Activated CD4-positive, alpha-beta T cell treated with anti-CD3 and anti-CD28 coated beads for 48 hours (primary cell): Measurements from ENCODE around the gene NEUROG1.

Source experiments
- DNase-seq: peaks from one replicate; pipeline ENCODE4 v3.0.0-alpha.2; 2020

NEUROG1 gene

GRCh38 chr5:135491552-135492318 lies 44.0 kb downstream of the NEUROG1 start:
- no peak for DNase-seq

GRCh38 chr5:135491038-135491551 lies 44.7 kb downstream of the NEUROG1 start:
- DNase-seq = no peak

- DNase-seq = no peak
These were observed 45.3 kb downstream of the NEUROG1 start for GRCh38 chr5:135490245-135491037.

GRCh38 chr5:135489466-135490244 lies 46.1 kb downstream of the NEUROG1 start:
- DNase-seq = peak; percentile 21

GRCh38 chr5:135488727-135489465 lies 46.9 kb downstream of the NEUROG1 start:
- no peak for DNase-seq

GRCh38 chr5:135487839-135488514 lies 47.8 kb downstream of the NEUROG1 start:
- no peak for DNase-seq

- no peak for DNase-seq
These were observed 48.7 kb downstream of the NEUROG1 start for GRCh38 chr5:135487037-135487395.

GRCh38 chr5:135486131-135487036 lies 49.4 kb downstream of the NEUROG1 start:
- no peak for DNase-seq

- no peak for DNase-seq
These were observed 51.1 kb downstream of the NEUROG1 start for GRCh38 chr5:135484674-135485086.
